ENCODE measurements around the gene UBTF.

UBTF gene

DNA sequence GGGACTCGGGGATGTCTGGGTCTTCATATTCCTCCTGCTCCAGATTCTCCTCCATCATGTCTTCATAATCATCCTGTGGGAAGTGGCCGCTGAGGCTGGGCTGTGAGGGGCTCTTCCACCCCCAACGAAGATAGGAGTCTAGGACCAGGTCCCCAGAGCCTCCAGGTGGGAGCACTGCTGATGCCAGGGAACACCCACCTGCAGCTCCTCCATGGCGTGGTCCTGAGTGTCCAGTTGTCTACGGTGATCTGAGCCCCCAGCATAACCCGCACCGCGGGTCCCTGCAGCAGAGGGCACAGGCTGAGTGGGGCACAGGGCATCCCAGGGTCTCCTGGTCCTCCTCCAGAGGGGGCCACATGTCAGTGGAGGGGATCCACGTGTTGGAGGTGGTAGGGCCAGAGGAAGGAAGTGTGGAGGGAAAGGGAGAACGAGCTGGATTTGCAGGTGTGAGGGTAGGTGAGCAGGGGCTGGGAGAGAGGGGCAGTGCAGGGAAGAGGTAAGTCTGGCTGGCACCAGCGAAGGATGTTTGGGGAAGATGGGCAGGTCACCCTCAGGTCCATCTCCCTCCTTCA is 43.3 kb upstream of the UBTF start:
- in situ Hi-C loops (cut with MboI; ENCODE audit: low pct_unique_long_range_greater_than_20kb, low sequenced_read_pairs, unreplicated experiment), result no loop called here
- no peak for DNase-seq (ENCODE audit: low spot score)
- TF ChIP-seq CTCF (IDR thresholded peaks at IDR 0.05; ENCODE audit: extremely low read depth, insufficient read depth, missing control alignments), result no peak

GRCh38 chr17:44260296-44260695 is 40.8 kb upstream of the UBTF start:
- no peak for TF ChIP-seq CTCF (IDR thresholded peaks at IDR 0.05; ENCODE audit: extremely low read depth, insufficient read depth, missing control alignments)
- in situ Hi-C loops (cut with MboI; ENCODE audit: low pct_unique_long_range_greater_than_20kb, low sequenced_read_pairs, unreplicated experiment), result no loop called here
- no peak for DNase-seq (ENCODE audit: low spot score)

- TF ChIP-seq CTCF (IDR thresholded peaks at IDR 0.05; ENCODE audit: extremely low read depth, insufficient read depth, missing control alignments), result no peak
- in situ Hi-C loops (cut with MboI; ENCODE audit: low pct_unique_long_range_greater_than_20kb, low sequenced_read_pairs, unreplicated experiment), result no loop called here
- no peak for DNase-seq (ENCODE audit: low spot score)
Observed at GRCh38 chr17:44258811-44259351, 39.4 kb upstream of the UBTF start.

- no peak for DNase-seq (ENCODE audit: low spot score)
- in situ Hi-C loops (cut with MboI; ENCODE audit: low pct_unique_long_range_greater_than_20kb, low sequenced_read_pairs, unreplicated experiment), result no loop called here
- TF ChIP-seq CTCF (IDR thresholded peaks at IDR 0.05; ENCODE audit: extremely low read depth, insufficient read depth, missing control alignments), result no peak
Observed at GRCh38 chr17:44257815-44258760, 38.6 kb upstream of the UBTF start.

DNA sequence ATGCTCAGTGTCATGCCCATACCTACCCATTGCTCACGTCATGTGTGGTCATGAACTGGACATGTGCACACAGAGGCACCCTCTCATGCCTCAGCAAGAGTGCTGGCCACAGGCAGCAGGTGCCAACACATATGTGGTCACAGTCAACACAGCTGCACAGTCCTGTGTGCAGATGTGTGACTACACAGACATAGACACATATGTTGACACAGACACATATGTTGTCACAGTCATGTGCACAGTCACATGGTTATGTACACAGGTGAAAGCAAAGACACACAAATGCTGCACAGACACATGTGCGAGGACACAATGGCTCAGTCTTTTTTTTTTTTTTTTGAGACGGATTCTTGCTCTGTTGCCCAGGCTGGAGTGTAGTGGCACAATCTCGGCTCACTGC is 37.2 kb upstream of the UBTF start:
- in situ Hi-C loops (cut with MboI; ENCODE audit: low pct_unique_long_range_greater_than_20kb, low sequenced_read_pairs, unreplicated experiment), result no loop called here
- no peak for DNase-seq (ENCODE audit: low spot score)
- no peak for TF ChIP-seq CTCF (IDR thresholded peaks at IDR 0.05; ENCODE audit: extremely low read depth, insufficient read depth, missing control alignments)

DNA sequence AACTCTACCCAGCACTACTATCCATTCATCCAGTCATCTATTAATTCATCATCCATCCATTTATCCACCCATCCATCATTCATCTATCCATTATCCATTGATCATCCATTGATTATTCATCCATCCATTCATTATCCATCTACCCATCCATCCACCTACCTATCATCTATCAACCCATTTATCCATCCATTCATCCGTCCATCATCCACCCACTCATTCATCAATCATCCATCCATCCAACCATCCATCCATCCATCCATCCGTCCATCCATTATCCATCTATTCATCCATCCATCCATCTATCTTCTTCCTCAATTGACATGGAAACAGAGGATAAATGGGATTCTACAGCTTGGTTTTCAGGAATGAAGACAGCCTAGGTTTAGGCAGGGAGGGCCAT is 36.4 kb upstream of the UBTF start:
- TF ChIP-seq CTCF (IDR thresholded peaks at IDR 0.05; ENCODE audit: extremely low read depth, insufficient read depth, missing control alignments), result no peak
- DNase-seq (ENCODE audit: low spot score), result no peak
- in situ Hi-C loops (cut with MboI; ENCODE audit: low pct_unique_long_range_greater_than_20kb, low sequenced_read_pairs, unreplicated experiment), result no loop called here
